Measurements from ENCODE around the gene LMNA.

LMNA gene

GRCh38 chr1:156143765-156144489 is 29.4 kb downstream of the LMNA start:
- no peak for DNase-seq

- DNase-seq = no peak
Observed at GRCh38 chr1:156144742-156145141, 30.2 kb downstream of the LMNA start.

GRCh38 chr1:156145650-156146019 is 31.1 kb downstream of the LMNA start:
- DNase-seq = no peak

- DNase-seq = peak; percentile 81
Observed at GRCh38 chr1:156146020-156146768, 31.7 kb downstream of the LMNA start.

- DNase-seq = no peak
Observed at GRCh38 chr1:156146769-156147405, 32.4 kb downstream of the LMNA start.

GRCh38 chr1:156148216-156148615 is 33.7 kb downstream of the LMNA start:
- DNase-seq = no peak

- DNase-seq = no peak
Observed at GRCh38 chr1:156149374-156150332, 35.1 kb downstream of the LMNA start.

- no peak for DNase-seq
Observed at GRCh38 chr1:156150333-156151011, 36.0 kb downstream of the LMNA start.

GRCh38 chr1:156151093-156151688 is 36.7 kb downstream of the LMNA start:
- DNase-seq = no peak

GRCh38 chr1:156152628-156153027 is 38.1 kb downstream of the LMNA start:
- DNase-seq = no peak

- DNase-seq = no peak
Observed at GRCh38 chr1:156153362-156153761, 38.9 kb downstream of the LMNA start, which contains the start of gene SEMA4A. Gene SEMA4A, plus strand, starts transcription at chr1:156153585. Its CDS starts 994 bp downstream, at chr1:156154579.

GRCh38 chr1:156154317-156154749 is 39.8 kb downstream of the LMNA start:
- DNase-seq = no peak

GRCh38 chr1:156155756-156156510 is 41.4 kb downstream of the LMNA start:
- DNase-seq = no peak

- no peak for DNase-seq
Observed at GRCh38 chr1:156157506-156157905, 43.0 kb downstream of the LMNA start.

- no peak for DNase-seq
Observed at GRCh38 chr1:156157966-156158365, 43.5 kb downstream of the LMNA start.

GRCh38 chr1:156160000-156160742 is 45.7 kb downstream of the LMNA start:
- no peak for DNase-seq

- DNase-seq = no peak
Observed at GRCh38 chr1:156160743-156161171, 46.2 kb downstream of the LMNA start.

GRCh38 chr1:156162430-156163037 is 48.0 kb downstream of the LMNA start:
- no peak for DNase-seq

GRCh38 chr1:156163712-156164111 is 49.2 kb downstream of the LMNA start:
- no peak for DNase-seq

Data from NCI-H2171 treated with DMSO at 0.1 percent for 48 hours (cell line).